ENCODE data around the gene PTPRB. TPM values are rescaled to one million over a fixed set of nuclear protein-coding genes. Genes with fewer than 3 reads are reported as not detected.

The PTPRB gene
- total RNA-seq, 1 experiment from 2014 or later: 0.82 TPM

DNA sequence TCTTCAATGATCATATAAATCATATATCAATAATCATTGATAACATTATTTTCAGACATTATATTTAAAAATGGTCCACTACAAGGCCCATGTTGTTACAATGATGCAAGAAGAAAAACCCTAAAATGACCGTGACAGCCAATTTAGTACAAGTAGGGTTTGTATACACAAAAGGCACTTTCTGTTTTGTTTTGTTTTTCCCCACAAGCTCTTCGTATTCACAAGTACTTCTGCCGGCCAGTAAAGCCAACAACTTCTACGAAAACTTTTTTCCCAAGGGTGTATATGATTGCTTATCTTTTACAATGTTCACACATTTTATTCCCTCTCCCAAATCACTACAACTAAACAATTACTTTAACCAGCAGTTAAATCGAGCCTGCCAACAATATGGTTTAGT is 9.6 kb downstream of the PTPRB start:
- DNase-seq (ENCODE audit: unreplicated experiment): no peak
- Mint-ChIP-seq H3K27ac (ENCODE audit: low read depth, unreplicated experiment) (no peak overlapping the region), H3K9me3 (ENCODE audit: unreplicated experiment) (peaks cover 7% of the 10 kb centered on the region), H3K4me1 (ENCODE audit: insufficient read depth, unreplicated experiment) (no peaks in the 10 kb centered on the region), H3K36me3 (ENCODE audit: insufficient read depth, unreplicated experiment) (no peaks in the 10 kb centered on the region), H3K27me3 (ENCODE audit: insufficient read depth, unreplicated experiment) (no peaks in the 10 kb centered on the region), H3K4me3 (ENCODE audit: unreplicated experiment) (no peak overlapping the region)
- ChIA-PET POLR2A (no interaction called here), CTCF (no interaction called here)
- TF ChIP-seq, protein P1, sequence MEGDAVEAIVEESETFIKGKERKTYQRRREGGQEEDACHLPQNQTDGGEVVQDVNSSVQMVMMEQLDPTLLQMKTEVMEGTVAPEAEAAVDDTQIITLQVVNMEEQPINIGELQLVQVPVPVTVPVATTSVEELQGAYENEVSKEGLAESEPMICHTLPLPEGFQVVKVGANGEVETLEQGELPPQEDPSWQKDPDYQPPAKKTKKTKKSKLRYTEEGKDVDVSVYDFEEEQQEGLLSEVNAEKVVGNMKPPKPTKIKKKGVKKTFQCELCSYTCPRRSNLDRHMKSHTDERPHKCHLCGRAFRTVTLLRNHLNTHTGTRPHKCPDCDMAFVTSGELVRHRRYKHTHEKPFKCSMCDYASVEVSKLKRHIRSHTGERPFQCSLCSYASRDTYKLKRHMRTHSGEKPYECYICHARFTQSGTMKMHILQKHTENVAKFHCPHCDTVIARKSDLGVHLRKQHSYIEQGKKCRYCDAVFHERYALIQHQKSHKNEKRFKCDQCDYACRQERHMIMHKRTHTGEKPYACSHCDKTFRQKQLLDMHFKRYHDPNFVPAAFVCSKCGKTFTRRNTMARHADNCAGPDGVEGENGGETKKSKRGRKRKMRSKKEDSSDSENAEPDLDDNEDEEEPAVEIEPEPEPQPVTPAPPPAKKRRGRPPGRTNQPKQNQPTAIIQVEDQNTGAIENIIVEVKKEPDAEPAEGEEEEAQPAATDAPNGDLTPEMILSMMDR (IDR thresholded peaks at IDR 0.05; ENCODE audit: unreplicated experiment): no peak
- BruUV-seq (replicated peaks): no TSS peak
- intact Hi-C loops (cut with micrococcal nuclease): no loop called here

DNA sequence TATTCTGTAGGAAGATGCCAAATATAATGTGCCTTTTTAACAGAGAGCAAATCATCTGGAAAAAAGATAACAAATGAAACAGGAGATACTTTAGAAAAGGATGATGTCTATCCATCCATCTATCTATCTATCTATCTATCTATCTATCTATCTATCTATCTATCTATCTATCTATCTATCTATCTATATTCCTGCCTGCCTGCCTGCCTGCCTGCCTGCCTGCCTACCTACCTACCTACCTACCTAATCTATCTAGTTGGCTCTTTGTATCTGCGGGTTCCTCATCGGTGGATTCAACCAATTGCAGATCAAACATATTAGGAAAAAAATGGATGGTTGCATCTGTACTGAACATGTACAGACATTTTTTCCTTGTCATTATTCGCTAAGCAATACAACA is 11.0 kb downstream of the PTPRB start:
- H3K27me3 Mint-ChIP-seq (ENCODE audit: insufficient read depth, unreplicated experiment): no peaks in the 10 kb centered on the region
- H3K4me1 Mint-ChIP-seq (ENCODE audit: insufficient read depth, unreplicated experiment): no peaks in the 10 kb centered on the region
- no peak for DNase-seq (ENCODE audit: unreplicated experiment)
- ChIA-PET CTCF (no interaction called here), POLR2A (no interaction called here)
- no TSS peak for BruUV-seq (replicated peaks)
- H3K9me3 Mint-ChIP-seq (ENCODE audit: unreplicated experiment): peaks cover 7% of the 10 kb centered on the region
- intact Hi-C loops (cut with micrococcal nuclease): no loop called here
- no peak overlapping the region for H3K27ac Mint-ChIP-seq (ENCODE audit: low read depth, unreplicated experiment)
- no peaks in the 10 kb centered on the region for H3K36me3 Mint-ChIP-seq (ENCODE audit: insufficient read depth, unreplicated experiment)
- H3K4me3 Mint-ChIP-seq (ENCODE audit: unreplicated experiment): no peak overlapping the region
- TF ChIP-seq, protein P1 (IDR thresholded peaks at IDR 0.05; ENCODE audit: unreplicated experiment): no peak

DNA sequence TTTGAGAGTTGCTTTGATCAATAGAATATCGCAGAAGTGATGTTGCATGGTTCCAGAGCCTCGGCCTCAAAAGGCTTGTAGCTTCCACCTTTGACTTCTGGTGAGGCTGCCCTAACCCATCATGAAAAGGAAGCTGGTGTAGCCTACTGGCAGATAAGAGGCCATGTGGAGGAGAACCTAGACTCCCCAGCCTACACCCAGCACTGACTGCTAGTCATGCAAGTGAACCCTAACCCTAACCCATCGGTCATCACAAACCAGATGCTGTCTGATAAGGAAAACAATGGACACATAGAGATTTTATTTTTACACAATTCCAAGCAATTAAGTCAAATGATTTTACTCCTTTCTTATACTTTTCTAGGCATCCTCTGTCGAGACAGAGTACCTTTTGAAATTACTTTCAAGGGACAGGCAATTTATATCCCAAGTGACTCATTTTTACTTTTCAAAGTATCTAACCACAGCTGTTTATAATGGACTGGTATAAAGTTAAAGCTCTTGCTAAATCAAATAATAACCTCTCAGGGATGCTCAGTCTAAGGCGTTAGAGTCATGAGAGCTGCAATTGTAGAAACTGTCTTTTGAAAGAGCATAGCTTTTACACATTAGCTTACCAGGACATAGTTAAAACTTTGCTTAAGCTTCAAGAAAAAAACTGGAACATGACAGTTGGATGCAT is 17.6 kb downstream of the PTPRB start:
- no peak for DNase-seq (ENCODE audit: unreplicated experiment)

GRCh38 chr12:70618371-70618770 is 18.9 kb downstream of the PTPRB start:
- Mint-ChIP-seq H3K4me1 (ENCODE audit: insufficient read depth, unreplicated experiment) (no peaks in the 10 kb centered on the region), H3K27me3 (ENCODE audit: insufficient read depth, unreplicated experiment) (no peaks in the 10 kb centered on the region), H3K9me3 (ENCODE audit: unreplicated experiment) (no peaks in the 10 kb centered on the region), H3K36me3 (ENCODE audit: insufficient read depth, unreplicated experiment) (no peaks in the 10 kb centered on the region), H3K27ac (ENCODE audit: low read depth, unreplicated experiment) (no peak overlapping the region), H3K4me3 (ENCODE audit: unreplicated experiment) (no peak overlapping the region)
- TF ChIP-seq, protein P1 (IDR thresholded peaks at IDR 0.05; ENCODE audit: unreplicated experiment): no peak
- no TSS peak for BruUV-seq (replicated peaks)
- ChIA-PET CTCF (interaction anchor here (0.8 kb wide), 1 partner anchor 74 kb away, joined by 4 read pairs; no protein-coding TSS in a partner anchor), POLR2A (no interaction called here)
- no peak for DNase-seq (ENCODE audit: unreplicated experiment)
- intact Hi-C loops (cut with micrococcal nuclease): no loop called here

More for the DNA sequence above, 17.6 kb downstream of the PTPRB start:
- Mint-ChIP-seq H3K4me1 (ENCODE audit: insufficient read depth, unreplicated experiment) (no peaks in the 10 kb centered on the region), H3K4me3 (ENCODE audit: unreplicated experiment) (no peak overlapping the region), H3K36me3 (ENCODE audit: insufficient read depth, unreplicated experiment) (no peaks in the 10 kb centered on the region), H3K27ac (ENCODE audit: low read depth, unreplicated experiment) (no peak overlapping the region), H3K9me3 (ENCODE audit: unreplicated experiment) (no peaks in the 10 kb centered on the region), H3K27me3 (ENCODE audit: insufficient read depth, unreplicated experiment) (no peaks in the 10 kb centered on the region)
- POLR2A ChIA-PET: interaction anchor here (0.9 to 1.8 kb wide), 3 partner anchors 10 to 16 kb away, joined by 3 to 4 read pairs (median 3); no protein-coding TSS in a partner anchor
- no TSS peak for BruUV-seq (replicated peaks)
- intact Hi-C loops (cut with micrococcal nuclease): no loop called here
- CTCF ChIA-PET: interaction anchor here (0.5 to 1.7 kb wide), 3 partner anchors 9 to 110 kb away, joined by 3 to 4 read pairs (median 3); no protein-coding TSS in a partner anchor
- TF ChIP-seq, protein P1 (IDR thresholded peaks at IDR 0.05; ENCODE audit: unreplicated experiment): no peak
